ENCODE measurements around the gene ZMIZ1.

The ZMIZ1 gene

GRCh38 chr10:79146611-79147130, 77.9 kb downstream of the ZMIZ1 start:
- Histone ChIP-seq H3K27ac (peak overlapping the region; percentile 99), H3K9ac (peak overlapping the region; percentile 90), H3K9me3 (no peaks in the 10 kb centered on the region), H3K4me1 (peaks cover 100% of the 10 kb centered on the region), H3K36me3 (peaks cover 11% of the 10 kb centered on the region), H3K4me3 (peak overlapping the region; percentile 40; the same call in 1 of the 2 replicates), H3K27me3 (no peaks in the 10 kb centered on the region), H3K4me2 (peak overlapping the region; percentile 88), H4K20me1 (no peaks in the 10 kb centered on the region; the same call in 1 of the 2 replicates)
- no peak for TF ChIP-seq Cebpa-rat (IDR thresholded peaks at IDR 0.05)

GRCh38 chr10:79147306-79147705, 78.5 kb downstream of the ZMIZ1 start:
- Histone ChIP-seq H3K4me2 (peak overlapping the region; percentile 88), H3K9me3 (no peaks in the 10 kb centered on the region), H3K4me3 (0 out of 2 replicates have a peak overlapping the region, but pooled peaks have one; percentile 23), H3K4me1 (peaks cover 100% of the 10 kb centered on the region), H3K36me3 (peaks cover 5% of the 10 kb centered on the region; the same call in 1 of the 2 replicates), H3K9ac (peak overlapping the region; percentile 90), H3K27me3 (no peaks in the 10 kb centered on the region), H4K20me1 (no peaks in the 10 kb centered on the region; the same call in 1 of the 2 replicates), H3K27ac (peak overlapping the region; percentile 99)
- TF ChIP-seq Cebpa-rat (IDR thresholded peaks at IDR 0.05), result no peak

- H3K27ac ChIP-seq, result peak overlapping the region; percentile 99
- peak overlapping the region; percentile 88 for H3K4me2 ChIP-seq
- H4K20me1 ChIP-seq, result peaks cover 1% of the 10 kb centered on the region; the same call in 1 of the 2 replicates
- no peak for TF ChIP-seq Cebpa-rat (IDR thresholded peaks at IDR 0.05)
- no peaks in the 10 kb centered on the region for H3K27me3 ChIP-seq
- H3K4me3 ChIP-seq, result peak overlapping the region; percentile 23; the same call in 1 of the 2 replicates
- peaks cover 6% of the 10 kb centered on the region for H3K36me3 ChIP-seq
- peak overlapping the region; percentile 90 for H3K9ac ChIP-seq
- peaks cover 100% of the 10 kb centered on the region for H3K4me1 ChIP-seq
- no peaks in the 10 kb centered on the region for H3K9me3 ChIP-seq
Observed at GRCh38 chr10:79147796-79148451, 79.2 kb downstream of the ZMIZ1 start.

- peaks cover 14% of the 10 kb centered on the region for H3K36me3 ChIP-seq
Observed at GRCh38 chr10:79148452-79149344, 79.9 kb downstream of the ZMIZ1 start.

GRCh38 chr10:79149345-79149661, 80.5 kb downstream of the ZMIZ1 start:
- Histone ChIP-seq H3K9ac (peak overlapping the region; percentile 90), H3K9me3 (no peaks in the 10 kb centered on the region), H3K27me3 (no peaks in the 10 kb centered on the region), H4K20me1 (peaks cover 15% of the 10 kb centered on the region; the same call in 1 of the 2 replicates), H3K4me1 (peaks cover 100% of the 10 kb centered on the region), H3K4me2 (peak overlapping the region; percentile 88), H3K36me3 (peaks cover 20% of the 10 kb centered on the region), H3K4me3 (peak overlapping the region; percentile 51), H3K27ac (peak overlapping the region; percentile 99)
- no peak for TF ChIP-seq Cebpa-rat (IDR thresholded peaks at IDR 0.05)

More at GRCh38 chr10:79148452-79149344, 79.9 kb downstream of the ZMIZ1 start:
- Histone ChIP-seq H3K9ac (peak overlapping the region; percentile 90), H4K20me1 (peaks cover 9% of the 10 kb centered on the region; the same call in 1 of the 2 replicates), H3K4me2 (peak overlapping the region; percentile 88), H3K27me3 (no peaks in the 10 kb centered on the region), H3K4me3 (peak overlapping the region; percentile 51), H3K27ac (peak overlapping the region; percentile 99), H3K4me1 (peaks cover 100% of the 10 kb centered on the region), H3K9me3 (no peaks in the 10 kb centered on the region)
- TF ChIP-seq Cebpa-rat (IDR thresholded peaks at IDR 0.05), result no peak

GRCh38 chr10:79149662-79150443, 81.1 kb downstream of the ZMIZ1 start:
- Histone ChIP-seq H3K4me3 (peak overlapping the region; percentile 51), H4K20me1 (peaks cover 21% of the 10 kb centered on the region; the same call in 1 of the 2 replicates), H3K9me3 (no peaks in the 10 kb centered on the region), H3K4me2 (peak overlapping the region; percentile 88), H3K36me3 (peaks cover 26% of the 10 kb centered on the region), H3K4me1 (peaks cover 100% of the 10 kb centered on the region), H3K27me3 (no peaks in the 10 kb centered on the region), H3K27ac (peak overlapping the region; percentile 99), H3K9ac (peak overlapping the region; percentile 90)
- no peak for TF ChIP-seq Cebpa-rat (IDR thresholded peaks at IDR 0.05)

GRCh38 chr10:79150444-79150754, 81.6 kb downstream of the ZMIZ1 start:
- peaks cover 100% of the 10 kb centered on the region for H3K4me1 ChIP-seq
- no peak for TF ChIP-seq Cebpa-rat (IDR thresholded peaks at IDR 0.05)

GRCh38 chr10:79152423-79152817, 83.7 kb downstream of the ZMIZ1 start:
- H3K4me1 ChIP-seq, result peaks cover 98% of the 10 kb centered on the region
- H3K4me2 ChIP-seq, result peak overlapping the region; percentile 88
- H3K27me3 ChIP-seq, result no peaks in the 10 kb centered on the region
- peak overlapping the region; percentile 99 for H3K27ac ChIP-seq
- H3K36me3 ChIP-seq, result peaks cover 40% of the 10 kb centered on the region
- no peak overlapping the region for H3K4me3 ChIP-seq
- no peak overlapping the region for H3K9ac ChIP-seq
- TF ChIP-seq Cebpa-rat (IDR thresholded peaks at IDR 0.05), result no peak
- H3K9me3 ChIP-seq, result no peaks in the 10 kb centered on the region
- peaks cover 45% of the 10 kb centered on the region for H4K20me1 ChIP-seq

More at GRCh38 chr10:79150444-79150754, 81.6 kb downstream of the ZMIZ1 start:
- Histone ChIP-seq H3K4me3 (peak overlapping the region; percentile 51; the same call in 1 of the 2 replicates), H4K20me1 (peaks cover 26% of the 10 kb centered on the region; the same call in 1 of the 2 replicates), H3K36me3 (peaks cover 26% of the 10 kb centered on the region), H3K9me3 (no peaks in the 10 kb centered on the region), H3K9ac (peak overlapping the region; percentile 90), H3K27me3 (no peaks in the 10 kb centered on the region), H3K4me2 (peak overlapping the region; percentile 88), H3K27ac (peak overlapping the region; percentile 99)

GRCh38 chr10:79153745-79154144, 85.0 kb downstream of the ZMIZ1 start:
- Histone ChIP-seq H3K36me3 (peaks cover 53% of the 10 kb centered on the region), H3K9ac (no peak overlapping the region)

More at GRCh38 chr10:79153745-79154144, 85.0 kb downstream of the ZMIZ1 start:
- Histone ChIP-seq H3K4me2 (peak overlapping the region; percentile 88), H3K27me3 (no peaks in the 10 kb centered on the region), H4K20me1 (peaks cover 59% of the 10 kb centered on the region), H3K4me1 (peaks cover 98% of the 10 kb centered on the region), H3K4me3 (no peak overlapping the region), H3K9me3 (no peaks in the 10 kb centered on the region), H3K27ac (peak overlapping the region; percentile 58)
- no peak for TF ChIP-seq Cebpa-rat (IDR thresholded peaks at IDR 0.05)

All from BLaER1 (cell line).